Nucleus accumbens (tissue), 56 donors: Measurements from ENCODE around the gene TMEM97.
"Not testable (repeated sequence)": the region's sequence is repeated elsewhere in the genome, so short reads cannot be mapped to it uniquely, and the experiment has no call there.

Experiments used
- DNase-seq, 56 donors: peaks; one replicate each; lab custom pipeline; 2025; lab: John Stamatoyannopoulos, UW

Gene TMEM97

GRCh38 chr17:28335959-28336871 is 17.2 kb downstream of the TMEM97 start:
- DNase-seq = peak in 31 of 56 donors; percentile 13 to 69 (median 40)

- no peak for DNase-seq
Observed at GRCh38 chr17:28338056-28338768, 19.2 kb downstream of the TMEM97 start.

GRCh38 chr17:28338769-28339212 is 19.8 kb downstream of the TMEM97 start:
- not testable (repeated sequence) for DNase-seq

GRCh38 chr17:28339431-28339830 is 20.4 kb downstream of the TMEM97 start:
- DNase-seq = no peak

- no peak for DNase-seq
Observed at GRCh38 chr17:28340374-28340773, 21.4 kb downstream of the TMEM97 start.

- DNase-seq = no peak
Observed at GRCh38 chr17:28341516-28341915, 22.5 kb downstream of the TMEM97 start.

GRCh38 chr17:28342313-28342712 is 23.3 kb downstream of the TMEM97 start:
- no peak for DNase-seq

GRCh38 chr17:28343491-28343932 is 24.5 kb downstream of the TMEM97 start:
- DNase-seq = no peak

- no peak for DNase-seq
Observed at GRCh38 chr17:28344011-28344410, 25.0 kb downstream of the TMEM97 start.

GRCh38 chr17:28344435-28344901 is 25.5 kb downstream of the TMEM97 start:
- no peak for DNase-seq

- DNase-seq = peak in 1 of 56 donors; percentile 11
Observed at GRCh38 chr17:28345419-28346198, 26.6 kb downstream of the TMEM97 start.

- no peak for DNase-seq
Observed at GRCh38 chr17:28346199-28346580, 27.2 kb downstream of the TMEM97 start.

- DNase-seq = no peak
Observed at GRCh38 chr17:28346746-28347246, 27.8 kb downstream of the TMEM97 start.

- DNase-seq = no peak
Observed at GRCh38 chr17:28347261-28347891, 28.4 kb downstream of the TMEM97 start.

GRCh38 chr17:28348979-28349378 is 30.0 kb downstream of the TMEM97 start:
- no peak for DNase-seq

- no peak for DNase-seq
Observed at GRCh38 chr17:28350271-28350670, 31.3 kb downstream of the TMEM97 start.

- DNase-seq = peak in 55 of 56 donors; percentile 59 to 98 (median 93)
Observed at GRCh38 chr17:28357061-28357900, 38.3 kb downstream of the TMEM97 start, which contains the start of gene POLDIP2. Gene POLDIP2, minus strand, starts transcription at chr17:28357527. Its CDS starts 79 bp downstream, at chr17:28357448.

- no peak for DNase-seq
Observed at GRCh38 chr17:28357901-28358197, 38.8 kb downstream of the TMEM97 start.

- no peak for DNase-seq
Observed at GRCh38 chr17:28363186-28363585, 44.2 kb downstream of the TMEM97 start.
